HCT116 (cell line): Measurements from ENCODE around the gene EHD1.

Source experiments
- CBX3 ChIP-seq: IDR thresholded peaks from 2 replicates; pipeline ENCODE4 v1.6.1; 2012; ENCODE audit warnings: low read depth
- CTCF ChIP-seq, 3 experiments: fragments of 200-600 bp in 1 of 3; sonication (generic) in 1 of 3; IDR thresholded peaks in 2 of 3; conservative IDR thresholded peaks in 1 of 3; 2 replicates each; pipeline ENCODE4 v1.5.1; 2012 to 2017; ENCODE audit warnings: low read depth in 2 of 3, low read length in 2 of 3, antibody characterized with exemption in 1 of 3, borderline replicate concordance in 1 of 3, control low read depth in 1 of 3, mild to moderate bottlenecking in 1 of 3, mixed read lengths in 1 of 3, mixed run types in 1 of 3, moderate library complexity in 1 of 3; ENCODE audit not compliant: insufficient read depth in 1 of 3
- EZH2 ChIP-seq: fragments of 200-600 bp; sonication (generic); IDR thresholded peaks from 2 replicates; pipeline ENCODE4 v1.6.1; 2017; ENCODE audit warnings: antibody characterized with exemption, mixed run types
- EZH2phosphoT487 ChIP-seq: fragments of 200-600 bp; IDR thresholded peaks from 2 replicates; pipeline ENCODE4 v1.6.1; 2018; ENCODE audit warnings: antibody characterized with exemption, borderline replicate concordance
- FOSL1 ChIP-seq: IDR thresholded peaks from 2 replicates; pipeline ENCODE4 v1.6.1; 2012; ENCODE audit warnings: low read depth
- MAX ChIP-seq: IDR thresholded peaks from 2 replicates; pipeline ENCODE4 v1.6.1; 2012
- POLR2A ChIP-seq: IDR thresholded peaks from 2 replicates; pipeline ENCODE4 v1.7.0; 2011; ENCODE audit warnings: borderline replicate concordance; ENCODE audit not compliant: insufficient read depth, insufficient read length; ENCODE audit errors: extremely low read depth
- POLR2AphosphoS5 ChIP-seq: IDR thresholded peaks from 2 replicates; pipeline ENCODE4 v1.6.1; 2011; ENCODE audit warnings: mild to moderate bottlenecking, low read depth, low read length, moderate library complexity
- SIN3A ChIP-seq: IDR thresholded peaks from 2 replicates; pipeline ENCODE4 v1.6.1; 2012; ENCODE audit warnings: low read depth
- SP1 ChIP-seq: IDR thresholded peaks from 2 replicates; pipeline ENCODE4 v1.6.1; 2012; ENCODE audit warnings: low read depth
- YY1 ChIP-seq: IDR thresholded peaks from 2 replicates; pipeline ENCODE4 v1.6.1; 2011; ENCODE audit warnings: low read length, low read depth, moderate library complexity, mild to moderate bottlenecking; ENCODE audit not compliant: insufficient replicate concordance; ENCODE audit errors: extremely low read depth

- TF ChIP-seq FOSL1 = no peak
- no peak for TF ChIP-seq SP1
- no peak for TF ChIP-seq CTCF (IDR thresholded peaks at IDR 0.05 in 2 of 3, conservative IDR thresholded peaks at IDR 0.05 in 1 of 3; ENCODE audit: borderline replicate concordance in 1 of 3, insufficient read depth in 1 of 3, low read depth in 2 of 3, low read length in 2 of 3)
- TF ChIP-seq POLR2A = no peak
- no peak for TF ChIP-seq SIN3A
- no peak for TF ChIP-seq POLR2AphosphoS5
- TF ChIP-seq CBX3 = no peak
- no peak for TF ChIP-seq EZH2
- no peak for TF ChIP-seq MAX
- no peak for TF ChIP-seq YY1
- no peak for TF ChIP-seq EZH2phosphoT487
These were observed 20.1 kb upstream of the EHD1 start for GRCh38 chr11:64898541-64898940.
